IMR-90 (cell line): ENCODE results near the gene SLC25A26. TPM values are rescaled to one million over a fixed set of nuclear protein-coding genes. Genes with fewer than 3 reads are reported as not detected.

Experiments
- ATAC-seq: fragments of 200-7000 bp; cut with Tn5 transposase; 2 replicates; pipeline ENCODE4 v1.9.1; 2020; ENCODE audit warnings: low read depth, mild to moderate bottlenecking, moderate library complexity
- BruUV-seq: library from RNA; stranded (reverse); fragments of 400-500 nt; replicated peaks from 2 replicates; lab custom pipeline; 2021; lab: Mats Ljungman, UMichigan
- CTCF ChIA-PET: fragments of 300-600 bp; formaldehyde crosslinking; extraction: SDS; loops from one replicate; lab custom pipeline; 2021; ENCODE audit warnings: antibody characterized with exemption; lab: Yijun Ruan, JAX
- POLR2A ChIA-PET: fragments of 300-600 bp; sonication (Branson Sonifier 250); formaldehyde crosslinking; loops from one replicate; lab custom pipeline; 2022; ENCODE audit warnings: antibody characterized with exemption; ENCODE audit not compliant: unreplicated experiment; lab: Charles Lee
- DNase-seq: peaks from one replicate; pipeline ENCODE4 v3.0.0; 2013
- H2AFZ ChIP-seq: replicated peaks from 2 replicates; pipeline ENCODE3; 2013; ENCODE audit warnings: low read length, mild to moderate bottlenecking; ENCODE audit not compliant: poor library complexity
- H2AK5ac ChIP-seq: 2 replicates; pipeline ENCODE4 v1.6.1; 2013; ENCODE audit warnings: low read depth, low read length, inconsistent platforms
- H2AK9ac ChIP-seq: replicated peaks from 2 replicates; pipeline ENCODE3; 2013; ENCODE audit warnings: mild to moderate bottlenecking, low read depth, low read length, moderate library complexity; ENCODE audit not compliant: poor library complexity
- H2BK120ac ChIP-seq: 2 replicates; pipeline ENCODE4 v1.6.1; 2013; ENCODE audit warnings: low read depth, low read length, inconsistent platforms
- H2BK15ac ChIP-seq: 3 replicates; pipeline ENCODE4 v1.6.1; 2013; ENCODE audit warnings: low read depth, low read length, inconsistent platforms
- H2BK20ac ChIP-seq: 2 replicates; pipeline ENCODE4 v1.6.1; 2013; ENCODE audit warnings: low read depth, mild to moderate bottlenecking, inconsistent platforms, low read length, moderate library complexity
- H2BK5ac ChIP-seq: 2 replicates; pipeline ENCODE4 v1.6.1; 2013; ENCODE audit warnings: mild to moderate bottlenecking, low read depth, low read length, inconsistent platforms; ENCODE audit not compliant: poor library complexity, severe bottlenecking
- H3K14ac ChIP-seq: replicated peaks from 2 replicates; pipeline ENCODE4 v1.6.1; 2013; ENCODE audit warnings: low read depth, low read length, inconsistent platforms
- H3K18ac ChIP-seq: 2 replicates; pipeline ENCODE4 v1.6.1; 2013; ENCODE audit warnings: low read depth, low read length, control low read depth
- H3K23ac ChIP-seq: 2 replicates; pipeline ENCODE4 v1.6.1; 2013; ENCODE audit warnings: low read depth, low read length, inconsistent platforms
- H3K27ac ChIP-seq: 2 replicates; pipeline ENCODE4 v1.5.1; 2013; ENCODE audit warnings: mild to moderate bottlenecking, control low read depth, low read length; ENCODE audit not compliant: insufficient read depth
- H3K27me3 ChIP-seq: 2 replicates; pipeline ENCODE4 v1.6.1; 2013; ENCODE audit warnings: low read length; ENCODE audit not compliant: control insufficient read depth, insufficient read depth
- H3K36me3 ChIP-seq: 2 replicates; pipeline ENCODE4 v1.6.1; 2013; ENCODE audit warnings: low read length, mixed read lengths; ENCODE audit not compliant: control insufficient read depth, insufficient read depth
- H3K4ac ChIP-seq: 2 replicates; pipeline ENCODE4 v1.6.1; 2013; ENCODE audit warnings: low read depth, low read length, inconsistent platforms
- H3K4me1 ChIP-seq: 2 replicates; pipeline ENCODE4 v1.6.1; 2013; ENCODE audit warnings: low read length, mixed read lengths; ENCODE audit not compliant: control insufficient read depth, insufficient read depth
- H3K4me2 ChIP-seq: 2 replicates; pipeline ENCODE4 v1.6.1; 2013; ENCODE audit warnings: low read depth, mild to moderate bottlenecking, control low read depth, low read length, moderate library complexity
- H3K4me3 ChIP-seq: 2 replicates; pipeline ENCODE4 v1.5.1; 2013; ENCODE audit warnings: low read depth, mild to moderate bottlenecking, control low read depth, low read length, moderate library complexity; ENCODE audit not compliant: insufficient read depth
- H3K56ac ChIP-seq: 2 replicates; pipeline ENCODE4 v1.6.1; 2013; ENCODE audit warnings: low read length, inconsistent platforms; ENCODE audit not compliant: insufficient read depth; ENCODE audit errors: extremely low read depth
- H3K79me1 ChIP-seq, 2 experiments: 2 replicates each; pipeline ENCODE4 v1.6.1; 2013; ENCODE audit warnings: low read length in 2 of 2, inconsistent platforms in 1 of 2, low read depth in 1 of 2
- H3K9ac ChIP-seq: 2 replicates; pipeline ENCODE4 v1.6.1; 2013; ENCODE audit warnings: low read depth, low read length, control low read depth
- H3K9me1 ChIP-seq: 2 replicates; pipeline ENCODE4 v1.6.1; 2013; ENCODE audit warnings: low read length, inconsistent platforms; ENCODE audit not compliant: insufficient read depth
- H3K9me3 ChIP-seq: 2 replicates; pipeline ENCODE4 v1.6.1; 2013; ENCODE audit warnings: low read length; ENCODE audit not compliant: control insufficient read depth, insufficient read depth
- H4K20me1 ChIP-seq: 2 replicates; pipeline ENCODE4 v1.6.1; 2013; ENCODE audit warnings: low read length, inconsistent platforms; ENCODE audit not compliant: insufficient read depth
- H4K5ac ChIP-seq: 2 replicates; pipeline ENCODE4 v1.6.1; 2013; ENCODE audit warnings: mild to moderate bottlenecking, low read depth, low read length, control low read depth
- H4K8ac ChIP-seq, 2 experiments: 2 replicates each; pipeline ENCODE4 v1.6.1; 2013; ENCODE audit warnings: low read depth in 2 of 2, low read length in 2 of 2, control low read depth in 1 of 2, inconsistent platforms in 1 of 2
- H4K91ac ChIP-seq: 2 replicates; pipeline ENCODE4 v1.6.1; 2013; ENCODE audit warnings: low read depth, low read length, inconsistent platforms; ENCODE audit not compliant: insufficient read depth
- BHLHE40 ChIP-seq: fragments of 150-350 bp; IDR thresholded peaks from 2 replicates; pipeline ENCODE4 v1.6.1; 2016; ENCODE audit warnings: mild to moderate bottlenecking, low read depth, low read length
- CHD1 ChIP-seq: IDR thresholded peaks from 2 replicates; pipeline ENCODE4 v1.6.1; 2012; ENCODE audit warnings: low read depth, low read length, improper control_type of control experiment
- CTCF ChIP-seq: conservative IDR thresholded peaks from 2 replicates; pipeline ENCODE4 v1.5.1; 2012; ENCODE audit warnings: mild to moderate bottlenecking, low read depth, low read length, improper control_type of control experiment
- ELK1 ChIP-seq: fragments of 150-350 bp; IDR thresholded peaks from 2 replicates; pipeline ENCODE4 v1.6.1; 2016; ENCODE audit warnings: low read depth, mild to moderate bottlenecking, low read length, moderate library complexity, borderline replicate concordance
- NFE2L2 ChIP-seq: fragments of 150-350 bp; IDR thresholded peaks from 2 replicates; pipeline ENCODE4 v1.6.1; 2016; ENCODE audit warnings: low read depth, mild to moderate bottlenecking, low read length
- RCOR1 ChIP-seq: IDR thresholded peaks from 2 replicates; pipeline ENCODE4 v1.6.1; 2012; ENCODE audit warnings: mild to moderate bottlenecking, low read length, improper control_type of control experiment; ENCODE audit not compliant: insufficient replicate concordance
- RFX5 ChIP-seq: IDR thresholded peaks from 2 replicates; pipeline ENCODE4 v1.8.0; 2012; ENCODE audit warnings: low read depth, mild to moderate bottlenecking, low read length, moderate library complexity
- SMC3 ChIP-seq: fragments of 150-350 bp; IDR thresholded peaks from 2 replicates; pipeline ENCODE4 v1.6.1; 2016; ENCODE audit warnings: low read depth, mild to moderate bottlenecking, antibody characterized with exemption, low read length, moderate library complexity
- USF2 ChIP-seq: fragments of 150-350 bp; IDR thresholded peaks from 2 replicates; pipeline ENCODE4 v1.6.1; 2017; ENCODE audit warnings: mild to moderate bottlenecking, antibody characterized with exemption, low read length, low read depth
- WGBS, 2 experiments: methylation state at CpG; one replicate each; pipeline versions ENCODE4 v1.1.5 to v1.1.7; 2013; ENCODE audit warnings: missing lambda C conversion rate in 2 of 2; ENCODE audit not compliant: insufficient read length in 1 of 2; ENCODE audit errors: extremely low coverage in 2 of 2; 5-methylcytosine and 5-hydroxymethylcytosine counted together
- dilution Hi-C: fragments of 300-500 bp; cut with HindIII; formaldehyde crosslinking; loops from one replicate; pipeline ENCODE4 v1.14.3; 2018; ENCODE audit warnings: low sequenced_read_pairs; ENCODE audit not compliant: unreplicated experiment
- in situ Hi-C: fragments of 300-500 bp; cut with MboI; formaldehyde crosslinking; loops from 3 replicates; pipeline ENCODE4 v1.14.3; 2019; ENCODE audit warnings: low sequenced_read_pairs, inconsistent platforms, mixed read lengths
- intact Hi-C: fragments of 100-400 bp; cut with micrococcal nuclease; formaldehyde crosslinking; loops from 2 replicates; pipeline ENCODE4 v1.10.0; 2022
- polyA plus RNA-seq, 3 experiments: library from polyadenylated mRNA; depleted of rRNA; stranded (reverse); fragments of >200 nt; gene quantifications; 2 replicates each; pipeline ENCODE4 v1.2.3, GENCODE V29; 2012; ENCODE audit warnings: low replicate concordance in 1 of 3
- total RNA-seq: library from RNA; depleted of rRNA; stranded (reverse); fragments of >200 nt; gene quantifications from 2 replicates; pipeline ENCODE4 v1.2.3, GENCODE V29; 2012

Gene SLC25A26
- total and polyA plus RNA-seq, 2 of the 4 experiments (the other 2 are of a cell fraction), result 10.9 to 12.7 TPM

GRCh38 chr3:66383023-66383422, 162.2 kb downstream of the SLC25A26 start:
- Histone ChIP-seq H3K4me1 (peaks cover 6% of the 10 kb centered on the region), H2BK15ac (no peak overlapping the region), H3K79me1 (peaks cover 0 to 15% of the 10 kb centered on the region in 2 experiments; a peak in 2 of 4 replicates), H4K8ac (no peak overlapping the region), H3K9ac (no peak overlapping the region), H3K9me3 (peaks cover 3% of the 10 kb centered on the region; the same call in 1 of the 2 replicates), H2BK20ac (no peak overlapping the region), H4K5ac (no peak overlapping the region), H3K23ac (no peak overlapping the region), H3K18ac (no peak overlapping the region), H3K27ac (no peak overlapping the region), H4K20me1 (peaks cover 6% of the 10 kb centered on the region; the same call in 1 of the 2 replicates), H2BK120ac (no peak overlapping the region), H4K91ac (no peak overlapping the region), H3K4me2 (no peak overlapping the region), H2AK5ac (no peak overlapping the region), H3K4me3 (no peak overlapping the region), H3K4ac (no peak overlapping the region), H3K9me1 (peaks cover 5% of the 10 kb centered on the region; the same call in 1 of the 2 replicates), H3K56ac (no peak overlapping the region), H3K36me3 (peaks cover 74% of the 10 kb centered on the region), H3K14ac (no peak overlapping the region), H2AK9ac (peak overlapping the region; percentile 34), H3K27me3 (no peaks in the 10 kb centered on the region), H2BK5ac (no peak overlapping the region), H2AFZ (no peak overlapping the region)
- DNase-seq (no peak), ATAC-seq (no peak)
- TF ChIP-seq RFX5 (no peak), ELK1 (no peak), CTCF (no peak), NFE2L2 (no peak), CHD1 (no peak), SMC3 (no peak), RCOR1 (no peak), USF2 (no peak), BHLHE40 (no peak)
- 97% methylated on average over 11 of the region's 18 CpGs; no CpG with 5 or more reads in 1 of the 2 experiments for WGBS, 2 experiments
- dilution Hi-C loops, result no loop called here
- ChIA-PET POLR2A (interaction anchor here (0.6 kb wide), 1 partner anchor 412 kb away, joined by 3 read pairs; no protein-coding TSS in a partner anchor), CTCF (no interaction called here)
- in situ Hi-C loops, result no loop called here
- no TSS peak for BruUV-seq
- intact Hi-C loops, result no loop called here
